OCI-LY3 (cell line): ENCODE measurements around the gene TBCCD1.

Source experiments
- EZH2phosphoT487 ChIP-seq: fragments of 200-600 bp; shearing (Covaris generic); IDR thresholded peaks from 2 replicates; pipeline ENCODE4 v1.6.1; 2018; ENCODE audit warnings: antibody characterized with exemption, mixed run types, low read depth
- TF ChIP-seq, protein P1 (sequence below): fragments of 200-600, 300-600 bp; sonication (generic); IDR thresholded peaks from 2 replicates; pipeline ENCODE4 v1.5.1; 2014; ENCODE audit warnings: antibody characterized with exemption, low read length, low read depth

DNA sequence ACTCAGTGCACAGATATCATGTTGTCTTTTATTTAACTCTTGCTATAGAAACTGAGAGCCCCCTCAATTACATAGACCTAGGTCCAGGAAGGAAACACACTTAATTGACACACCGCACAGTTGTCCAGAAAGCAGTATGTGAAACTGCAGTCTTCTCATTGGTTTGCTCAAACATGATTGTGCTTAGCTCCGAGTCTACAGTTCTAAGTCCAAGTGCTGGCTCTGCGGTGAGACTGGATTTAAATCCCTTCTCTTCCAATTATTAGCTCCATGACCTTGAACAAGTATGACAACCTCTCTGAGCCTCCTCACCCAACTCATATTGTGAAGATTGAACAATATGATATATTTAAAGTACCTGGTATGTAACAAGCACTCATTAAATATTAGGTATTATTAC, 26.7 kb upstream of the TBCCD1 start:
- TF ChIP-seq, protein P1, sequence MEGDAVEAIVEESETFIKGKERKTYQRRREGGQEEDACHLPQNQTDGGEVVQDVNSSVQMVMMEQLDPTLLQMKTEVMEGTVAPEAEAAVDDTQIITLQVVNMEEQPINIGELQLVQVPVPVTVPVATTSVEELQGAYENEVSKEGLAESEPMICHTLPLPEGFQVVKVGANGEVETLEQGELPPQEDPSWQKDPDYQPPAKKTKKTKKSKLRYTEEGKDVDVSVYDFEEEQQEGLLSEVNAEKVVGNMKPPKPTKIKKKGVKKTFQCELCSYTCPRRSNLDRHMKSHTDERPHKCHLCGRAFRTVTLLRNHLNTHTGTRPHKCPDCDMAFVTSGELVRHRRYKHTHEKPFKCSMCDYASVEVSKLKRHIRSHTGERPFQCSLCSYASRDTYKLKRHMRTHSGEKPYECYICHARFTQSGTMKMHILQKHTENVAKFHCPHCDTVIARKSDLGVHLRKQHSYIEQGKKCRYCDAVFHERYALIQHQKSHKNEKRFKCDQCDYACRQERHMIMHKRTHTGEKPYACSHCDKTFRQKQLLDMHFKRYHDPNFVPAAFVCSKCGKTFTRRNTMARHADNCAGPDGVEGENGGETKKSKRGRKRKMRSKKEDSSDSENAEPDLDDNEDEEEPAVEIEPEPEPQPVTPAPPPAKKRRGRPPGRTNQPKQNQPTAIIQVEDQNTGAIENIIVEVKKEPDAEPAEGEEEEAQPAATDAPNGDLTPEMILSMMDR, result no peak
- no peak for TF ChIP-seq EZH2phosphoT487
